Endodermal cell (in vitro differentiated cells): ENCODE measurements around the gene COL23A1. TPM values are rescaled to one million over a fixed set of nuclear protein-coding genes. Genes with fewer than 3 reads are reported as not detected.

Experiments
- DNase-seq: peaks from one replicate; pipeline ENCODE4 v3.0.0-alpha.2; 2017
- H3K27ac ChIP-seq: 2 replicates; pipeline ENCODE4 v1.5.1; 2013; ENCODE audit warnings: mild to moderate bottlenecking, low read depth, low read length, moderate library complexity
- H3K27me3 ChIP-seq: 2 replicates; pipeline ENCODE4 v1.6.1; 2013; ENCODE audit warnings: mild to moderate bottlenecking, low read length, moderate library complexity; ENCODE audit not compliant: insufficient read depth, control insufficient read depth, poor library complexity, severe bottlenecking
- H3K36me3 ChIP-seq: 2 replicates; pipeline ENCODE4 v1.7.0; 2013; ENCODE audit warnings: mild to moderate bottlenecking, low read length, moderate library complexity; ENCODE audit not compliant: control insufficient read depth, insufficient read depth
- H3K4me1 ChIP-seq: one replicate; pipeline ENCODE4 v1.7.0; 2013; ENCODE audit warnings: low read length; ENCODE audit not compliant: control insufficient read depth, insufficient read depth
- H3K4me3 ChIP-seq: 2 replicates; pipeline ENCODE4 v1.5.1; 2013; ENCODE audit warnings: mild to moderate bottlenecking, low read length, moderate library complexity
- H3K9ac ChIP-seq: 2 replicates; pipeline ENCODE4 v1.6.1; 2013; ENCODE audit warnings: mild to moderate bottlenecking, low read length, moderate library complexity; ENCODE audit not compliant: poor library complexity, severe bottlenecking; ENCODE audit errors: extremely low read depth
- H3K9me3 ChIP-seq: 2 replicates; pipeline ENCODE4 v1.6.1; 2013; ENCODE audit warnings: mild to moderate bottlenecking, low read length, moderate library complexity; ENCODE audit not compliant: control insufficient read depth
- H3K27ac Mint-ChIP-seq: 2 replicates; pipeline ENCODE4 v1.8.0; 2020; ENCODE audit warnings: mixed read lengths
- H3K27me3 Mint-ChIP-seq: 2 replicates; pipeline ENCODE4 v1.8.0; 2021; ENCODE audit warnings: mild to moderate bottlenecking, mixed read lengths; ENCODE audit not compliant: insufficient read depth
- H3K36me3 Mint-ChIP-seq: 2 replicates; pipeline ENCODE4 v1.8.0; 2020; ENCODE audit warnings: low read depth, mixed read lengths
- H3K4me1 Mint-ChIP-seq: 2 replicates; pipeline ENCODE4 v1.8.0; 2020; ENCODE audit warnings: mixed read lengths
- H3K4me3 Mint-ChIP-seq: 2 replicates; pipeline ENCODE4 v1.8.0; 2020; ENCODE audit warnings: mild to moderate bottlenecking, moderate library complexity, mixed read lengths
- H3K9me3 Mint-ChIP-seq: 2 replicates; pipeline ENCODE4 v1.8.0; 2020; ENCODE audit warnings: mild to moderate bottlenecking, mixed read lengths
- WGBS, 2 experiments: methylation state at CpG; one replicate each; pipeline versions ENCODE4 v1.1.5 to v1.1.7; 2013; ENCODE audit warnings: missing lambda C conversion rate in 2 of 2, mixed read lengths in 1 of 2; ENCODE audit not compliant: insufficient coverage in 1 of 2, insufficient read length in 1 of 2; 5-methylcytosine and 5-hydroxymethylcytosine counted together
- total RNA-seq, 2 donors: library from RNA; stranded (reverse); fragmentation: NEBNext Ultra II Directional in 1 of 2; extraction: Animal tissue kit (Norgen Biotek cat#: 25700) in 1 of 2; gene quantifications; 2 replicates in 1 of 2; 3 replicates in 1 of 2; pipeline ENCODE4 v1.2.1, GENCODE V29; 2021
- TF ChIP-seq, protein P1 (sequence below): fragments of 200-600 bp; sonication (generic); conservative IDR thresholded peaks from 2 replicates; pipeline ENCODE4 v1.5.0; 2021; ENCODE audit warnings: antibody characterized with exemption, mild to moderate bottlenecking

The COL23A1 gene
- total RNA-seq, 2 donors from 2014 or later = 50.2 to 71.3 TPM

DNA sequence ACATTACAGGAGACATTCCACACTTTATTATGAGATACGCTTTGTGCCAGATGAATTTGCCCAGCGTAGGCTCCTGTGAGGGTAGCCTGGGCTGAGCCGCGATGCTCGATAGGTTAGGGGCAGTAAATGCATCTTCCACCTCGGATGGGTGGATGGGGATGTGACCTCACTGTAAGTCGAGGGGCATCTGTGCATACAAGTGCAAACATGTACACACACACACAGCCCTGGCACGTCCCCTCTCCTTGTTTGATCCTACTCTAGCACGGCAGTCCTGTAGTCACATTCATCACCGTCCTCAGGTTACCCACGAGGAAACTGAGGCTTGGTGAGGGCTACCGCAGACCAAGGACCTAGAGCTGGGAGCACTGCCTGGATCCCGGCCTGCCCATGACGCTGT, 166.8 kb downstream of the COL23A1 start:
- Mint-ChIP-seq H3K36me3 (no peaks in the 10 kb centered on the region), H3K4me3 (no peak overlapping the region), H3K27me3 (no peaks in the 10 kb centered on the region), H3K9me3 (no peaks in the 10 kb centered on the region), H3K4me1 (peaks cover 30% of the 10 kb centered on the region), H3K27ac (no peak overlapping the region)
- H3K36me3 ChIP-seq = no peaks in the 10 kb centered on the region
- TF ChIP-seq, protein P1, sequence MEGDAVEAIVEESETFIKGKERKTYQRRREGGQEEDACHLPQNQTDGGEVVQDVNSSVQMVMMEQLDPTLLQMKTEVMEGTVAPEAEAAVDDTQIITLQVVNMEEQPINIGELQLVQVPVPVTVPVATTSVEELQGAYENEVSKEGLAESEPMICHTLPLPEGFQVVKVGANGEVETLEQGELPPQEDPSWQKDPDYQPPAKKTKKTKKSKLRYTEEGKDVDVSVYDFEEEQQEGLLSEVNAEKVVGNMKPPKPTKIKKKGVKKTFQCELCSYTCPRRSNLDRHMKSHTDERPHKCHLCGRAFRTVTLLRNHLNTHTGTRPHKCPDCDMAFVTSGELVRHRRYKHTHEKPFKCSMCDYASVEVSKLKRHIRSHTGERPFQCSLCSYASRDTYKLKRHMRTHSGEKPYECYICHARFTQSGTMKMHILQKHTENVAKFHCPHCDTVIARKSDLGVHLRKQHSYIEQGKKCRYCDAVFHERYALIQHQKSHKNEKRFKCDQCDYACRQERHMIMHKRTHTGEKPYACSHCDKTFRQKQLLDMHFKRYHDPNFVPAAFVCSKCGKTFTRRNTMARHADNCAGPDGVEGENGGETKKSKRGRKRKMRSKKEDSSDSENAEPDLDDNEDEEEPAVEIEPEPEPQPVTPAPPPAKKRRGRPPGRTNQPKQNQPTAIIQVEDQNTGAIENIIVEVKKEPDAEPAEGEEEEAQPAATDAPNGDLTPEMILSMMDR = no peak
- H3K4me1 ChIP-seq = peaks cover 6% of the 10 kb centered on the region
- no peak overlapping the region for H3K9ac ChIP-seq
- no peak overlapping the region for H3K4me3 ChIP-seq
- H3K27ac ChIP-seq = no peak overlapping the region
- no peaks in the 10 kb centered on the region for H3K9me3 ChIP-seq
- 96 to 97% methylated on average over 13 to 14 of the region's 14 CpGs for WGBS, 2 experiments
- H3K27me3 ChIP-seq = no peaks in the 10 kb centered on the region
- DNase-seq = peak; percentile 21

DNA sequence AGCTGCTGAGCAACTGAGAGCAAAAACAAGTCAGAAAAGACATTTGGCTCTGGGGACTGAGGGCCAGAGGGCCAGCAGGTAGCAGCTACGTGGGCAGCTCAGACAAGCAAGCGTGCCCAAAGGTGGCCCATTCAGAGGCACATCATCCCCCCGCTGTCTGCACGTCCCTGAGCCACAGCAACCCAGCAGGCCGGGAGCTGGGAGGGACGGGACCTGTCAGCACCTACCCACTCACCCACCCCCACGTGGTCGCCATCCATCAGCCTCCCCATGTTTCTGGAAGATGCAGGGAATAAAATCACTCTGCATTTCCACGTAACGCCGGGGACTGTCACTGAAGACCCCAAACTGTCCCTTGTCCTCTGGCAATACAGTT, 167.8 kb downstream of the COL23A1 start:
- Histone ChIP-seq H3K9ac (no peak overlapping the region), H3K4me1 (peaks cover 6% of the 10 kb centered on the region), H3K9me3 (no peaks in the 10 kb centered on the region), H3K27me3 (no peaks in the 10 kb centered on the region), H3K27ac (no peak overlapping the region), H3K4me3 (no peak overlapping the region), H3K36me3 (no peaks in the 10 kb centered on the region)
- Mint-ChIP-seq H3K27me3 (no peaks in the 10 kb centered on the region), H3K36me3 (no peaks in the 10 kb centered on the region), H3K4me1 (peaks cover 36% of the 10 kb centered on the region), H3K4me3 (no peak overlapping the region), H3K27ac (no peak overlapping the region), H3K9me3 (no peaks in the 10 kb centered on the region)
- TF ChIP-seq, protein P1 = no peak
- WGBS, 2 experiments = 69 to 85% methylated on average over 4 to 11 of the region's 11 CpGs
- DNase-seq = peak; percentile 47

DNA sequence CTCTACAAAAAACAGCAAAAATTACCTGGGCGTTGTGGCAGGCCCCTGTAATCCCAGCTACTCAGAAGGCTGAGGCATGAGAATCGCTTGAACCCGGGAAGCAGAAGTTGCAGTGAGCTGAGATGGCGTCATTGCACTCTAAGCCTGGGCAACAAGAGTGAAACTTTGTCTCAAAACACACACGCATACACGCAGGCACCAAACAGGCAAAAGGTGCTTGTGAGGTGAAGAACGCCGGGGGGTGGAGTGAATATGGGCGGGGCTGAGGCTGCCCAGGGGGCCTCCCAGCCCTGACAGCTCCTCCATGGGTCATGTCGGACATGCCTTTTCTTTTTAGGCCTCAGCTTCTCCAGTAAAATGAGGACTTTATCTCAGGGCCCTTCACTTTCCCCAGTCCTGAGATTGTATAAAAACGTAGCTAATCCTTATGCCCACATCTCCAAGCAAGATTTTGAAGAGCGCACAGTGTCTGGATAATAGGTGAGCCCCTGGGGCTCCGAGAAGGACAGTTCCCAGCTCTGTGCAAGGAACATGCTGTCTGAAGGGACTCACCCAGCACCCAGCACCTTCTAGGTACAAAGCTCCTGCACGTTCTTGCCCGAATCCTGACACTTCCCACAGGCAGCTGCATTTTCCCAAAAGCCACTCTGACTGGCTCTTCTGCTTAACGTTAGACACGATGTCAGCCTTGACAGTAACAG, 168.3 kb downstream of the COL23A1 start:
- peak overlapping the region; percentile 8 for H3K27ac ChIP-seq
- no peaks in the 10 kb centered on the region for H3K36me3 ChIP-seq
- Mint-ChIP-seq H3K27ac (no peak overlapping the region), H3K4me1 (peaks cover 40% of the 10 kb centered on the region), H3K9me3 (no peaks in the 10 kb centered on the region), H3K36me3 (no peaks in the 10 kb centered on the region), H3K27me3 (no peaks in the 10 kb centered on the region), H3K4me3 (no peak overlapping the region)
- no peak overlapping the region for H3K4me3 ChIP-seq
- no peaks in the 10 kb centered on the region for H3K27me3 ChIP-seq
- no peaks in the 10 kb centered on the region for H3K9me3 ChIP-seq
- no peak overlapping the region for H3K9ac ChIP-seq
- 81 to 82% methylated on average over 16 to 17 of the region's 17 CpGs for WGBS, 2 experiments
- DNase-seq = peak; percentile 49
- TF ChIP-seq, protein P1 = no peak
- H3K4me1 ChIP-seq = peaks cover 6% of the 10 kb centered on the region
